Midbrain (tissue), 1 donor: ENCODE data around the gene CPLANE2.
A peak's percentile ranks its signal among the peaks of the same experiment; 100 is the strongest.

Experiments used
- DNase-seq: peaks from one replicate; lab custom pipeline; 2025; lab: John Stamatoyannopoulos, UW

CPLANE2 gene

DNA sequence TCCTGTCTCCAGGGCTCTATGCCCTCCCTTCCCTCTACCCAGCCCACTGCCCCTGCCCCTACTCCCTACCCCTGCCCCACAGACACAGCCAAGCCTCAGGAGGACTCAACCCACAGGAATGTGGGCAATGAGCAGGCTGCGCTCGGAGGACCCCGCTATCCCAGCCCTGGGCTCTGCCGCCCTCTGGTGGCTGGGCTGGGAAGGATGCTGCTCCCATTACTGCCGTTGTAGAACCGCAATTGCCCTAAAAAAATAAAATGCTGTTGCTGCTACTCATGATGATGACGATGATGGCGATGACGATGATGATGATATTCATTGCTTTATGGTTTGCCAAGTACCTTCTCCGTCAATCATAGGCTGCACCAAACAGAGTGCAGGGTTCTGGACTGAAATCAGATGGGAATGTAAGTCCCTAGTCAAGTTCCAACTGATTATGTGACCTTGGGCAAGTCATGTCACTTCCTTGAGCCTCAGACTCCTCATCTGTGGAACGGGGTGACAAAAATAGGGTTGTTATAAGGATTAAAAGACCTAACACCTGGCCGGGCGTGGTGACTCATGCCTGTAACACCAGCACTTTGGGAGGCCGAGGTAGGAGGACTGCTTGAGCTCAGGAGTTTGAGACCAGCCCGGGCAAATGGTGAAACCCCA, 49.1 kb downstream of the CPLANE2 start:
- DNase-seq, result peak; percentile 79

DNA sequence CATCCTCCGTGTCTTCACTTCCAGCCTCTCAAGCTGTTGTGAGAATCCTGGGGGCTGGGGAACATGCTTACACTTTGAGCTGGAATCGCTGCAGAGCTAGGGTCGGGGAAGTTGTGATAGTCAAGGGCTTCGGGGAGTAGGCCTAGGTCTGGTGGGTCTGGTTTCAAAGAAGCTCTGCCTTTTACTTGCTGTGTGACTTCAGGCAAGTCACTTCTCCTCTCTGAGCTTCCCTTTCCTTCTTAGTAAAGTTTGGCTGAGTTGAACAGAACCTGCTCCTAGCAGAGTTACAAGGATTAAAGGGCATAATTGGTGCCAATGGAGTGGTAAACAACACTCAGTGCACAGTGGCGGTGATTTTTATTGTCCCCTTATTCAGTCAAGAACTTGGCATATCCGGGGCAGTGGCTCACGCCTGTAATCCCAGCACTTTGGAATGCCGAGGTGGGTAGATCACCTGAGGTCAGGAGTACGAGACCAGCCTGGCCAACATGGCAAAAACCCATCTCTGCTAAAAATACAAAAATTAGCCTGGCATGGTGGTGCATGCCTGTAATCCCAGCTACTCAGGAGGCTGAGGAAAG, 50.2 kb downstream of the CPLANE2 start:
- DNase-seq, result no peak

DNA sequence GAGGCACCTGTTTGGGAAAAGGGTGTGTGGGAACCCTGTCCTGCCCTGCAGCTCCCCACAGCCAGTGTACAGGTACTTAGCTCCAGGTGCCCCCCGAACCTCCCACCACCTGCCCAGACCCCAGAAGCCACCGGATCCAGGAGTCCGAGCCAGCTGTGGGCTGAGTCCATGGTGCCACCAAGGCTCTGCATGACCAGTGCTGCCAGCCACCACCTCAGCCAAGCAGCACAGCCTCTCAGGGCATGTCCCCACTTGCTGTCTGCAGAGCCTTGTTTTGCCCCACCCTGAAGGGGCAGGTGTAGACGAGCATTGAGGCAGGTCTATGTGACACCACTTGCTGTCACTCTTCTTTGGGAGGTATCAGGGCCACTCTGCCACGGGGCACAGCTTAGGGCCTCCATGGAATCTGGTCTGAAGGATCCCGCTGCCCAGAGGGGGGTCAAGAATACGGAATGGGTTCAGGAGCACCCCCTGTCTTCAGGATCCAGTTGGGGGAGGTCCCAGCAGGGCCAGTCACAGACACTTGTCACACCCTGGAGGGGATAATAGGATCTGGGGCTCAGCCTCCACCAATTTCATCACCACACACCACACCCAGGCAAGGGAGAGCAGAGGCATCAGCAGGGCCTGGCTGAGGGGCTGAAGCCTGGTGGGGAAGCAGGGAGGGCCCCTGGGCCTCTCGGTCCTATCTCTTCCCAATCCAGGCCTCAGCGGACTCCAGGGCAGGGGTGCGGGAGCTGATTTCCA, 52.3 kb downstream of the CPLANE2 start:
- no peak for DNase-seq

DNA sequence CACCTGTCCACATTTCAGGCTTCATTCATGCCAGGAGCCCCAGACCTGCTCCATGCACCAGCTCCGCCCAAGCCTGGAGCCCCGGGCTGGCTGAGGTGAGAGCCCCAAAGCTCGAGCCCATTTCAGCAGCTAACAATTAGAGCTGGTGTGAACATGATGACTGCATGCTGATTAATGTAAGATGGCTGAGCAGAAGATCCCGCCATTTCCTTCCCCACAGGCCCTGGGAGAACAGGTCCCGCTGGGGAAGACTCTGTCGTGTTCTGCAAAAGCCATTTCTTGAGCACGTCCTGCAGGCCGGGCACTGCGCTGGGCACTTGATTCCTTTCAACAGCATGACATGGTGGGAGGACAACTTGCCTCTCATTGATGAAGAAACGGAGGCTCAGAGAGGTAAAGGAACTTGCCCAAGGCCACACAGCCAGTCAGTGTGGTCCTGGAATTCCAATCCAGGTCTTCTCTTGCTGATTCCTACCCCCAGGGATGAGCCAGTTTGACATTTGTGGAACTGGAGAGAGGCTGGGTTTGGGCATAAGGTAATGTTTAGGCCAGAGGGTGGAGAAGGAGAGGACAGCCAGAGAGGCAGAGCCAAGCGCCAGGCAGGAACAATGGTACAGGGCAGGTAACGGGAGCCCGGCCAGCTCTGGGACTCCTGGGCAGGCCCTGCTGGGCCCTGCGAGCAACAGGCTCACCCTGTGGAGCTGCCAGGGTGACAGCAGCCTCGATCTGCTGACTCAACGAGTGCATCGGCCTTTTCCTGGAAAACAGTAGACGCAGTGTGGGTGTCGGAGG, 53.0 kb downstream of the CPLANE2 start:
- no peak for DNase-seq

DNA sequence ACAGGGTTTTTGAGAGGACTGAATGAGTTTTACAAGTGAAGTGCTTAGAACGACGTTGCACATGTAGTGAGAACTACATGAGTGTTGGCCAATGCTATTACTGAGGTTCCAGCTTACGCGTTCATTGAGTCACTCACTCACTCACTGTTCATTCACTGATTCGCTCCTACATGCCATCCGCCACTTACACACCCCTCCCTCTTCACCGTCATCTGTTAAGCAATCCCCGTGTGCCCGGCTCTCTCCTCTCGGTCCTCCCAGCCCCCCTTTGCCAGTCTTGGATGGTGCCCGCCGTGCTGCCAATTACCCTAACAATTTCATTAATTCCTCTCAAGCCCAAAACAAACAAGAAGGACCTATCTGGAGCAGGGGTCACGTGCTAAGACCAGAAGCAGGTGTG, 53.8 kb downstream of the CPLANE2 start:
- DNase-seq, result no peak

DNA sequence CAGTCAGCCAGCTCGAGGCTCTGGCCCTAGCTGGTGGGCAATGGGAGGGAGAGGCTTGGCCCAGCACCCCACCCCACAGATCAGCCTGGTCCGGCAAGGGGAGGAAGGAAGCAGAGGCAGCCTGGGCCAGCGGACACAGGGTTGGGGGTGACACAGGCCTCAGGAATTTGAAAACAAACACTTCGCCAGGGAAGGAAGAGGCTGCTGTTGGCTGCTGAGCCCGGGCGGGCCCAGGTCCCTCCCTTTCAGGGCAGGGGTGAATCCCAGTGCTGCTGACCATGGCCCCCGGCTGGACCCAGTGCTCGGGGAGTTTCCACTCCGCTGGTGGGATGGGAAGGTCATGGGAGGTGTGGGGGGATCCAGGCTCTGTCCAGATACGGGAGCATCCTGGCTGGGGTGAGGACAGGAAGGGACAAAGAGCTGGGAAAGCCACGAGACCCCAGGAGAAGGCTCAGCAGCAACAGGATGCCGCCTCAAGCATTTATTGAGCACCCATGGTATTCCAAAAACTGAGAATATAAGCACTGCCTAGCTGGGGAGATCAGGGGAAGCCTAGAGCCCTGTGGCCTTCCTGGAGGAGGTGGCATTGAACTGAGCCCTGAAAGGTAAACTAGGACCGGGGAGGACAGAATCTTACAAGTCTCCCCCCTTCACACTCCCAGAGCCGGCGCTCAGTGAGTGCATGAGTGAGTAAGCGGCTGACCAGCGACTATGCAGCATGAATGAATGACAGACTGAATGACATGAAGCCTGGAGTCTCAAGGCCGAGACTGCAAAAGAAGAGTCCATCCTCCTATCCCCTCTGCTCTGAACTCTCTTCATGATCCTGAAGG, 54.9 kb downstream of the CPLANE2 start:
- DNase-seq, result no peak
